ENCODE measurements around the gene PKD2L1.
"Not testable (repeated sequence)": the region's sequence is repeated elsewhere in the genome, so short reads cannot be mapped to it uniquely, and the experiment has no call there.

Gene PKD2L1

GRCh38 chr10:100330079-100330478, at the start of gene PKD2L1:
Gene PKD2L1, minus strand, starts transcription at chr10:100330228. Its CDS starts 125 bp downstream, at chr10:100330103.
- H3K4me3 Mint-ChIP-seq: no peak within 1 kb of the TSS
- no peaks in the 10 kb centered on the region for H3K9me3 Mint-ChIP-seq
- no peaks in the 10 kb centered on the region for H3K4me1 Mint-ChIP-seq
- peaks cover 39% of the 10 kb centered on the region for H3K27me3 Mint-ChIP-seq
- H3K36me3 Mint-ChIP-seq (ENCODE audit: insufficient read depth): peaks cover 2% of the 10 kb centered on the region
- DNase-seq (ENCODE audit: low spot score in 2 of 2) (no peak), ATAC-seq (replicated peaks; ENCODE audit: extremely low read depth, poor library complexity, severe bottlenecking) (no peak)
- no peak within 1 kb of the TSS for H3K27ac Mint-ChIP-seq (ENCODE audit: low read depth)

GRCh38 chr10:100377830-100378229, 47.8 kb upstream of the PKD2L1 start:
- Mint-ChIP-seq H3K27me3 (no peaks in the 10 kb centered on the region), H3K9me3 (no peaks in the 10 kb centered on the region), H3K4me1 (peaks cover 10% of the 10 kb centered on the region), H3K36me3 (ENCODE audit: insufficient read depth) (peaks cover 5% of the 10 kb centered on the region), H3K4me3 (no peak overlapping the region), H3K27ac (ENCODE audit: low read depth) (peak overlapping the region; percentile 22)
- no peak for ATAC-seq (replicated peaks; ENCODE audit: extremely low read depth, poor library complexity, severe bottlenecking)
- no peak for DNase-seq (ENCODE audit: low spot score in 2 of 2)

GRCh38 chr10:100376656-100377055, 46.6 kb upstream of the PKD2L1 start:
- ATAC-seq (replicated peaks; ENCODE audit: extremely low read depth, poor library complexity, severe bottlenecking); DNase-seq (ENCODE audit: low spot score in 2 of 2); H3K4me3 Mint-ChIP-seq; H3K27me3 Mint-ChIP-seq; H3K36me3 Mint-ChIP-seq (ENCODE audit: insufficient read depth); H3K9me3 Mint-ChIP-seq; H3K27ac Mint-ChIP-seq (ENCODE audit: low read depth): not testable (repeated sequence)
- H3K4me1 Mint-ChIP-seq: peaks cover 12% of the 10 kb centered on the region

GRCh38 chr10:100374677-100375353, 44.8 kb upstream of the PKD2L1 start:
- DNase-seq (ENCODE audit: low spot score in 2 of 2); H3K27me3 Mint-ChIP-seq; ATAC-seq (replicated peaks; ENCODE audit: extremely low read depth, poor library complexity, severe bottlenecking); H3K9me3 Mint-ChIP-seq; H3K27ac Mint-ChIP-seq (ENCODE audit: low read depth); H3K4me3 Mint-ChIP-seq: not testable (repeated sequence)
- H3K4me1 Mint-ChIP-seq: peaks cover 23% of the 10 kb centered on the region
- peaks cover 13% of the 10 kb centered on the region for H3K36me3 Mint-ChIP-seq (ENCODE audit: insufficient read depth)

GRCh38 chr10:100374200-100374655, 44.2 kb upstream of the PKD2L1 start:
- no peaks in the 10 kb centered on the region for H3K9me3 Mint-ChIP-seq
- ATAC-seq (replicated peaks; ENCODE audit: extremely low read depth, poor library complexity, severe bottlenecking): no peak

GRCh38 chr10:100373298-100374199, 43.5 kb upstream of the PKD2L1 start:
- Mint-ChIP-seq H3K4me1 (peaks cover 23% of the 10 kb centered on the region), H3K36me3 (ENCODE audit: insufficient read depth) (peaks cover 13% of the 10 kb centered on the region), H3K4me3 (no peak overlapping the region), H3K27me3 (no peaks in the 10 kb centered on the region), H3K9me3 (no peaks in the 10 kb centered on the region), H3K27ac (ENCODE audit: low read depth) (no peak overlapping the region)
- DNase-seq (ENCODE audit: low spot score in 2 of 2): peak; percentile 58 to 78
- peak; percentile 61 for ATAC-seq (replicated peaks; ENCODE audit: extremely low read depth, poor library complexity, severe bottlenecking)

More at GRCh38 chr10:100374200-100374655, 44.2 kb upstream of the PKD2L1 start:
- Mint-ChIP-seq H3K27ac (ENCODE audit: low read depth) (no peak overlapping the region), H3K27me3 (no peaks in the 10 kb centered on the region), H3K4me3 (no peak overlapping the region), H3K36me3 (ENCODE audit: insufficient read depth) (peaks cover 13% of the 10 kb centered on the region), H3K4me1 (peaks cover 23% of the 10 kb centered on the region)
- DNase-seq (ENCODE audit: low spot score in 2 of 2): no peak

- Mint-ChIP-seq H3K4me1 (peaks cover 17% of the 10 kb centered on the region), H3K27me3 (no peaks in the 10 kb centered on the region), H3K36me3 (ENCODE audit: insufficient read depth) (peaks cover 11% of the 10 kb centered on the region), H3K27ac (ENCODE audit: low read depth) (no peak overlapping the region), H3K4me3 (no peak overlapping the region), H3K9me3 (no peaks in the 10 kb centered on the region)
- ATAC-seq (replicated peaks; ENCODE audit: extremely low read depth, poor library complexity, severe bottlenecking): no peak
- DNase-seq (ENCODE audit: low spot score in 2 of 2): no peak
Measured at GRCh38 chr10:100372415-100373297, 42.6 kb upstream of the PKD2L1 start.

GRCh38 chr10:100371482-100372027, 41.5 kb upstream of the PKD2L1 start:
- H3K27me3 Mint-ChIP-seq: no peaks in the 10 kb centered on the region

GRCh38 chr10:100370714-100371481, 40.9 kb upstream of the PKD2L1 start:
- Mint-ChIP-seq H3K4me3 (no peak overlapping the region), H3K4me1 (peaks cover 13% of the 10 kb centered on the region), H3K27ac (ENCODE audit: low read depth) (no peak overlapping the region), H3K27me3 (no peaks in the 10 kb centered on the region), H3K9me3 (no peaks in the 10 kb centered on the region), H3K36me3 (ENCODE audit: insufficient read depth) (peaks cover 10% of the 10 kb centered on the region)
- DNase-seq (ENCODE audit: low spot score in 2 of 2): peak; percentile 34 to 62
- peak; percentile 70 for ATAC-seq (replicated peaks; ENCODE audit: extremely low read depth, poor library complexity, severe bottlenecking)

More at GRCh38 chr10:100371482-100372027, 41.5 kb upstream of the PKD2L1 start:
- ATAC-seq (replicated peaks; ENCODE audit: extremely low read depth, poor library complexity, severe bottlenecking): no peak
- H3K36me3 Mint-ChIP-seq (ENCODE audit: insufficient read depth): peaks cover 10% of the 10 kb centered on the region
- H3K9me3 Mint-ChIP-seq: no peaks in the 10 kb centered on the region
- H3K27ac Mint-ChIP-seq (ENCODE audit: low read depth): no peak overlapping the region
- peaks cover 13% of the 10 kb centered on the region for H3K4me1 Mint-ChIP-seq
- H3K4me3 Mint-ChIP-seq: no peak overlapping the region
- no peak for DNase-seq (ENCODE audit: low spot score in 2 of 2)

GRCh38 chr10:100368721-100369120, 38.7 kb upstream of the PKD2L1 start:
- DNase-seq (ENCODE audit: low spot score in 2 of 2) (no peak), ATAC-seq (replicated peaks; ENCODE audit: extremely low read depth, poor library complexity, severe bottlenecking) (no peak)
- Mint-ChIP-seq H3K4me1 (peaks cover 13% of the 10 kb centered on the region), H3K36me3 (ENCODE audit: insufficient read depth) (peaks cover 10% of the 10 kb centered on the region), H3K4me3 (no peak overlapping the region), H3K27ac (ENCODE audit: low read depth) (no peak overlapping the region), H3K9me3 (no peaks in the 10 kb centered on the region), H3K27me3 (no peaks in the 10 kb centered on the region)

- no peaks in the 10 kb centered on the region for H3K27me3 Mint-ChIP-seq
- ATAC-seq (replicated peaks; ENCODE audit: extremely low read depth, poor library complexity, severe bottlenecking): no peak
- H3K9me3 Mint-ChIP-seq: no peaks in the 10 kb centered on the region
- H3K4me1 Mint-ChIP-seq: no peaks in the 10 kb centered on the region
- DNase-seq (ENCODE audit: low spot score in 2 of 2): no peak
- no peak overlapping the region for H3K27ac Mint-ChIP-seq (ENCODE audit: low read depth)
- H3K4me3 Mint-ChIP-seq: no peak overlapping the region
- no peaks in the 10 kb centered on the region for H3K36me3 Mint-ChIP-seq (ENCODE audit: insufficient read depth)
Measured at GRCh38 chr10:100364735-100365391, 34.8 kb upstream of the PKD2L1 start.

Data from central memory CD8-positive, alpha-beta T cell (primary cell).